IMR-90 (cell line): Measurements from ENCODE around the gene MYH16. TPM values are rescaled to one million over a fixed set of nuclear protein-coding genes. Genes with fewer than 3 reads are reported as not detected.
"Not testable (repeated sequence)": the region's sequence is repeated elsewhere in the genome, so short reads cannot be mapped to it uniquely, and the experiment has no call there.

Experiments used
- ATAC-seq: fragments of 200-7000 bp; cut with Tn5 transposase; 2 replicates; pipeline ENCODE4 v1.9.1; 2020; ENCODE audit warnings: low read depth, mild to moderate bottlenecking, moderate library complexity
- BruUV-seq: library from RNA; stranded (reverse); fragments of 400-500 nt; replicated peaks from 2 replicates; lab custom pipeline; 2021; lab: Mats Ljungman, UMichigan
- CTCF ChIA-PET: fragments of 300-600 bp; formaldehyde crosslinking; extraction: SDS; loops from one replicate; lab custom pipeline; 2021; ENCODE audit warnings: antibody characterized with exemption; lab: Yijun Ruan, JAX
- POLR2A ChIA-PET: fragments of 300-600 bp; sonication (Branson Sonifier 250); formaldehyde crosslinking; loops from one replicate; lab custom pipeline; 2022; ENCODE audit warnings: antibody characterized with exemption; ENCODE audit not compliant: unreplicated experiment; lab: Charles Lee
- DNase-seq: peaks from one replicate; pipeline ENCODE4 v3.0.0; 2013
- H2AFZ ChIP-seq: replicated peaks from 2 replicates; pipeline ENCODE3; 2013; ENCODE audit warnings: low read length, mild to moderate bottlenecking; ENCODE audit not compliant: poor library complexity
- H2AK5ac ChIP-seq: 2 replicates; pipeline ENCODE4 v1.6.1; 2013; ENCODE audit warnings: low read depth, low read length, inconsistent platforms
- H2AK9ac ChIP-seq: replicated peaks from 2 replicates; pipeline ENCODE3; 2013; ENCODE audit warnings: mild to moderate bottlenecking, low read depth, low read length, moderate library complexity; ENCODE audit not compliant: poor library complexity
- H2BK120ac ChIP-seq: 2 replicates; pipeline ENCODE4 v1.6.1; 2013; ENCODE audit warnings: low read depth, low read length, inconsistent platforms
- H2BK15ac ChIP-seq: 3 replicates; pipeline ENCODE4 v1.6.1; 2013; ENCODE audit warnings: low read depth, low read length, inconsistent platforms
- H2BK20ac ChIP-seq: 2 replicates; pipeline ENCODE4 v1.6.1; 2013; ENCODE audit warnings: low read depth, mild to moderate bottlenecking, inconsistent platforms, low read length, moderate library complexity
- H2BK5ac ChIP-seq: 2 replicates; pipeline ENCODE4 v1.6.1; 2013; ENCODE audit warnings: mild to moderate bottlenecking, low read depth, low read length, inconsistent platforms; ENCODE audit not compliant: poor library complexity, severe bottlenecking
- H3K14ac ChIP-seq: replicated peaks from 2 replicates; pipeline ENCODE4 v1.6.1; 2013; ENCODE audit warnings: low read depth, low read length, inconsistent platforms
- H3K18ac ChIP-seq: 2 replicates; pipeline ENCODE4 v1.6.1; 2013; ENCODE audit warnings: low read depth, low read length, control low read depth
- H3K23ac ChIP-seq: 2 replicates; pipeline ENCODE4 v1.6.1; 2013; ENCODE audit warnings: low read depth, low read length, inconsistent platforms
- H3K27ac ChIP-seq: 2 replicates; pipeline ENCODE4 v1.5.1; 2013; ENCODE audit warnings: mild to moderate bottlenecking, control low read depth, low read length; ENCODE audit not compliant: insufficient read depth
- H3K27me3 ChIP-seq: 2 replicates; pipeline ENCODE4 v1.6.1; 2013; ENCODE audit warnings: low read length; ENCODE audit not compliant: control insufficient read depth, insufficient read depth
- H3K36me3 ChIP-seq: 2 replicates; pipeline ENCODE4 v1.6.1; 2013; ENCODE audit warnings: low read length, mixed read lengths; ENCODE audit not compliant: control insufficient read depth, insufficient read depth
- H3K4ac ChIP-seq: 2 replicates; pipeline ENCODE4 v1.6.1; 2013; ENCODE audit warnings: low read depth, low read length, inconsistent platforms
- H3K4me1 ChIP-seq: 2 replicates; pipeline ENCODE4 v1.6.1; 2013; ENCODE audit warnings: low read length, mixed read lengths; ENCODE audit not compliant: control insufficient read depth, insufficient read depth
- H3K4me2 ChIP-seq: 2 replicates; pipeline ENCODE4 v1.6.1; 2013; ENCODE audit warnings: low read depth, mild to moderate bottlenecking, control low read depth, low read length, moderate library complexity
- H3K4me3 ChIP-seq: 2 replicates; pipeline ENCODE4 v1.5.1; 2013; ENCODE audit warnings: low read depth, mild to moderate bottlenecking, control low read depth, low read length, moderate library complexity; ENCODE audit not compliant: insufficient read depth
- H3K56ac ChIP-seq: 2 replicates; pipeline ENCODE4 v1.6.1; 2013; ENCODE audit warnings: low read length, inconsistent platforms; ENCODE audit not compliant: insufficient read depth; ENCODE audit errors: extremely low read depth
- H3K79me1 ChIP-seq, 2 experiments: 2 replicates each; pipeline ENCODE4 v1.6.1; 2013; ENCODE audit warnings: low read length in 2 of 2, inconsistent platforms in 1 of 2, low read depth in 1 of 2
- H3K9ac ChIP-seq: 2 replicates; pipeline ENCODE4 v1.6.1; 2013; ENCODE audit warnings: low read depth, low read length, control low read depth
- H3K9me1 ChIP-seq: 2 replicates; pipeline ENCODE4 v1.6.1; 2013; ENCODE audit warnings: low read length, inconsistent platforms; ENCODE audit not compliant: insufficient read depth
- H3K9me3 ChIP-seq: 2 replicates; pipeline ENCODE4 v1.6.1; 2013; ENCODE audit warnings: low read length; ENCODE audit not compliant: control insufficient read depth, insufficient read depth
- H4K20me1 ChIP-seq: 2 replicates; pipeline ENCODE4 v1.6.1; 2013; ENCODE audit warnings: low read length, inconsistent platforms; ENCODE audit not compliant: insufficient read depth
- H4K5ac ChIP-seq: 2 replicates; pipeline ENCODE4 v1.6.1; 2013; ENCODE audit warnings: mild to moderate bottlenecking, low read depth, low read length, control low read depth
- H4K8ac ChIP-seq, 2 experiments: 2 replicates each; pipeline ENCODE4 v1.6.1; 2013; ENCODE audit warnings: low read depth in 2 of 2, low read length in 2 of 2, control low read depth in 1 of 2, inconsistent platforms in 1 of 2
- H4K91ac ChIP-seq: 2 replicates; pipeline ENCODE4 v1.6.1; 2013; ENCODE audit warnings: low read depth, low read length, inconsistent platforms; ENCODE audit not compliant: insufficient read depth
- CHD1 ChIP-seq: IDR thresholded peaks from 2 replicates; pipeline ENCODE4 v1.6.1; 2012; ENCODE audit warnings: low read depth, low read length, improper control_type of control experiment
- MXI1 ChIP-seq: IDR thresholded peaks from 2 replicates; pipeline ENCODE4 v1.6.1; 2012; ENCODE audit warnings: low read depth, mild to moderate bottlenecking, low read length, moderate library complexity, borderline replicate concordance
- POLR2A ChIP-seq: IDR thresholded peaks from 2 replicates; pipeline ENCODE4 v1.6.1; 2012; ENCODE audit warnings: mild to moderate bottlenecking, low read depth, low read length
- RCOR1 ChIP-seq: IDR thresholded peaks from 2 replicates; pipeline ENCODE4 v1.6.1; 2012; ENCODE audit warnings: mild to moderate bottlenecking, low read length, improper control_type of control experiment; ENCODE audit not compliant: insufficient replicate concordance
- WGBS, 2 experiments: methylation state at CpG; one replicate each; pipeline versions ENCODE4 v1.1.5 to v1.1.7; 2013; ENCODE audit warnings: missing lambda C conversion rate in 2 of 2; ENCODE audit not compliant: insufficient read length in 1 of 2; ENCODE audit errors: extremely low coverage in 2 of 2; 5-methylcytosine and 5-hydroxymethylcytosine counted together
- dilution Hi-C: fragments of 300-500 bp; cut with HindIII; formaldehyde crosslinking; loops from one replicate; pipeline ENCODE4 v1.14.3; 2018; ENCODE audit warnings: low sequenced_read_pairs; ENCODE audit not compliant: unreplicated experiment
- in situ Hi-C: fragments of 300-500 bp; cut with MboI; formaldehyde crosslinking; loops from 3 replicates; pipeline ENCODE4 v1.14.3; 2019; ENCODE audit warnings: low sequenced_read_pairs, inconsistent platforms, mixed read lengths
- intact Hi-C: fragments of 100-400 bp; cut with micrococcal nuclease; formaldehyde crosslinking; loops from 2 replicates; pipeline ENCODE4 v1.10.0; 2022
- polyA plus RNA-seq, 3 experiments: library from polyadenylated mRNA; depleted of rRNA; stranded (reverse); fragments of >200 nt; gene quantifications; 2 replicates each; pipeline ENCODE4 v1.2.3, GENCODE V29; 2012; ENCODE audit warnings: low replicate concordance in 1 of 3
- total RNA-seq: library from RNA; depleted of rRNA; stranded (reverse); fragments of >200 nt; gene quantifications from 2 replicates; pipeline ENCODE4 v1.2.3, GENCODE V29; 2012
- TF ChIP-seq, protein P1 (sequence below): conservative IDR thresholded peaks from 2 replicates; pipeline ENCODE4 v1.5.1; 2012; ENCODE audit warnings: mild to moderate bottlenecking, low read depth, low read length, improper control_type of control experiment

MYH16 gene
- total and polyA plus RNA-seq, 2 of the 4 experiments (the other 2 are of a cell fraction) = 0.09 to 0.18 TPM

- H4K20me1 ChIP-seq = peaks cover 17% of the 10 kb centered on the region
- BruUV-seq = no TSS peak
- H2AFZ ChIP-seq = no peak overlapping the region
- no peak overlapping the region for H2BK120ac ChIP-seq
- no peak overlapping the region for H4K8ac ChIP-seq
- H3K4me3 ChIP-seq = no peak overlapping the region
- H3K18ac ChIP-seq = no peak overlapping the region
- no peaks in the 10 kb centered on the region for H3K27me3 ChIP-seq
- no peaks in the 10 kb centered on the region for H3K9me3 ChIP-seq
- in situ Hi-C loops = no loop called here
- no peak overlapping the region for H3K27ac ChIP-seq
- no peak overlapping the region for H3K56ac ChIP-seq
- CTCF ChIA-PET = no interaction called here
- no peak overlapping the region for H2AK5ac ChIP-seq
- peaks cover 29 to 45% of the 10 kb centered on the region in 2 experiments for H3K79me1 ChIP-seq
- intact Hi-C loops = no loop called here
- no peak overlapping the region for H2AK9ac ChIP-seq
- H3K9me1 ChIP-seq = peaks cover 4% of the 10 kb centered on the region; the same call in 1 of the 2 replicates
- no peak overlapping the region for H3K4me2 ChIP-seq
- dilution Hi-C loops = no loop called here
- H2BK5ac ChIP-seq = no peak overlapping the region
- POLR2A ChIA-PET = no interaction called here
- H3K23ac ChIP-seq = 0 out of 2 replicates have a peak overlapping the region, but pooled peaks have one; percentile 41
- 100% methylated on average over 8 of the region's 13 CpGs; no CpG with 5 or more reads in 1 of the 2 experiments for WGBS, 2 experiments
- no peak overlapping the region for H3K14ac ChIP-seq
- no peak overlapping the region for H4K5ac ChIP-seq
- H3K36me3 ChIP-seq = peaks cover 49% of the 10 kb centered on the region
- TF ChIP-seq CHD1 (no peak), RCOR1 (no peak), POLR2A (no peak), MXI1 (no peak)
- TF ChIP-seq, protein P1, sequence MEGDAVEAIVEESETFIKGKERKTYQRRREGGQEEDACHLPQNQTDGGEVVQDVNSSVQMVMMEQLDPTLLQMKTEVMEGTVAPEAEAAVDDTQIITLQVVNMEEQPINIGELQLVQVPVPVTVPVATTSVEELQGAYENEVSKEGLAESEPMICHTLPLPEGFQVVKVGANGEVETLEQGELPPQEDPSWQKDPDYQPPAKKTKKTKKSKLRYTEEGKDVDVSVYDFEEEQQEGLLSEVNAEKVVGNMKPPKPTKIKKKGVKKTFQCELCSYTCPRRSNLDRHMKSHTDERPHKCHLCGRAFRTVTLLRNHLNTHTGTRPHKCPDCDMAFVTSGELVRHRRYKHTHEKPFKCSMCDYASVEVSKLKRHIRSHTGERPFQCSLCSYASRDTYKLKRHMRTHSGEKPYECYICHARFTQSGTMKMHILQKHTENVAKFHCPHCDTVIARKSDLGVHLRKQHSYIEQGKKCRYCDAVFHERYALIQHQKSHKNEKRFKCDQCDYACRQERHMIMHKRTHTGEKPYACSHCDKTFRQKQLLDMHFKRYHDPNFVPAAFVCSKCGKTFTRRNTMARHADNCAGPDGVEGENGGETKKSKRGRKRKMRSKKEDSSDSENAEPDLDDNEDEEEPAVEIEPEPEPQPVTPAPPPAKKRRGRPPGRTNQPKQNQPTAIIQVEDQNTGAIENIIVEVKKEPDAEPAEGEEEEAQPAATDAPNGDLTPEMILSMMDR = no peak
- no peak for DNase-seq
- no peak overlapping the region for H2BK15ac ChIP-seq
- H3K9ac ChIP-seq = no peak overlapping the region
- H3K4ac ChIP-seq = no peak overlapping the region
- ATAC-seq = no peak
- no peak overlapping the region for H4K91ac ChIP-seq
- H2BK20ac ChIP-seq = no peak overlapping the region
- H3K4me1 ChIP-seq = peaks cover 4% of the 10 kb centered on the region; the same call in 1 of the 2 replicates
Measured at GRCh38 chr7:99344061-99344647, 71.5 kb downstream of the MYH16 start.

- H2BK20ac ChIP-seq, H4K20me1 ChIP-seq, H3K4ac ChIP-seq, intact Hi-C loops, dilution Hi-C loops, H3K56ac ChIP-seq, H3K18ac ChIP-seq, H3K27ac ChIP-seq, H3K4me1 ChIP-seq, DNase-seq, H2BK120ac ChIP-seq, H3K23ac ChIP-seq, H2BK15ac ChIP-seq, H2BK5ac ChIP-seq, H3K9me1 ChIP-seq, H3K27me3 ChIP-seq, ATAC-seq, BruUV-seq, H2AFZ ChIP-seq, in situ Hi-C loops, H2AK5ac ChIP-seq, H2AK9ac ChIP-seq, H3K4me3 ChIP-seq, H3K14ac ChIP-seq, H3K9me3 ChIP-seq, H3K9ac ChIP-seq, H4K8ac ChIP-seq, H3K4me2 ChIP-seq, H4K91ac ChIP-seq, H4K5ac ChIP-seq: not testable (repeated sequence)
- no CpG with 5 or more reads among the region's 3 CpGs for WGBS, 2 experiments
- Histone ChIP-seq H3K79me1 (peaks cover 17 to 39% of the 10 kb centered on the region in 2 experiments), H3K36me3 (peaks cover 59% of the 10 kb centered on the region)
- CTCF ChIA-PET = interaction anchor here (0.5 kb wide), 1 partner anchor 11 kb away, joined by 3 read pairs; no protein-coding TSS in a partner anchor
- POLR2A ChIA-PET = interaction anchor here (0.6 kb wide), 1 partner anchor 12 kb away, joined by 3 read pairs; no protein-coding TSS in a partner anchor
Measured at GRCh38 chr7:99350641-99351040, 78.0 kb downstream of the MYH16 start.
